Activated naive CD8-positive, alpha-beta T cell (primary cell): Measurements from ENCODE around the gene BAK1.

Source experiments
- H3K27ac Mint-ChIP-seq: one replicate; pipeline ENCODE4 v1.8.0; 2021; ENCODE audit warnings: mixed read lengths
- H3K27me3 Mint-ChIP-seq: one replicate; pipeline ENCODE4 v1.8.0; 2021; ENCODE audit warnings: mixed read lengths
- H3K36me3 Mint-ChIP-seq: one replicate; pipeline ENCODE4 v1.8.0; 2021; ENCODE audit warnings: mixed read lengths
- H3K4me1 Mint-ChIP-seq: one replicate; pipeline ENCODE4 v1.8.0; 2021; ENCODE audit warnings: low read depth, mixed read lengths
- H3K4me3 Mint-ChIP-seq: one replicate; pipeline ENCODE4 v1.8.0; 2021; ENCODE audit warnings: mild to moderate bottlenecking, mixed read lengths
- H3K9me3 Mint-ChIP-seq: one replicate; pipeline ENCODE4 v1.8.0; 2021; ENCODE audit warnings: low read depth, mixed read lengths

Gene BAK1

DNA sequence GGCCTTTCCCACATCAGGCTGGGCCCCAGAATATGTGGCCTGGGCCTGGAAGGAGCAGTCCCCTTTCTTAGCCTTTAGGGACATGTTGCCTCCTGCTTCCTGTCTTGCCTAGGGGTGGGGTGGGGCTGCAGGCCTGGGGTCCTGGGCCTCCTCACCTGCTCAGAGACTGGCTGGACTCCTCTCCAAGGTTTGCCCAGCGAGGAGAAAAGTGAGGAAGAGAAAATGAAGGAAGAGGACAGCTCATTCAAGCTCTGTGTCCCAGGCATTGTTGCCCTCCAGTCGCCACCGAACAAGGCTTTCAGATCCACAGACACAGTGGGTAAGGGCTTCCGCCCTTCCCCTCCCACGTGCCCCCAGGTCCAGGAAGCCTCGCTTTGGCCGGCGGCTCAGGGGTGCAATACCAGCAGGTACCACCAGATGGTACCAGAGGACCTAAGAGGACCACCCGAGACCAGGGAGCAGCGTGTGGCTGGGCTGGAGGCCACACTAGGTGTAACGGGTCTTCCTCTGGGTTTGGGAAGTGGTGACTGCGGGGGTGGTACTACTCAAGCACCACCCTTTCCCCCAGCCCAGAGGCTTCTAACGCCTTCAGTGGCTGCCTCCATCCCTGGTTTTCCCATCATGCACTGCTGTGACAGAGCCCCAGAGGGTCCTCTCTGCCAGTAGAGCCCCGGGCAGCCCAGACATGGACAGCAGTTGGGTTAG is 5.5 kb upstream of the BAK1 start:
- H3K27ac Mint-ChIP-seq, result peak overlapping the region; percentile 93
- no peaks in the 10 kb centered on the region for H3K9me3 Mint-ChIP-seq
- no peaks in the 10 kb centered on the region for H3K27me3 Mint-ChIP-seq
- H3K36me3 Mint-ChIP-seq, result no peaks in the 10 kb centered on the region
- H3K4me1 Mint-ChIP-seq, result peaks cover 16% of the 10 kb centered on the region
- H3K4me3 Mint-ChIP-seq, result peak overlapping the region; percentile 46

DNA sequence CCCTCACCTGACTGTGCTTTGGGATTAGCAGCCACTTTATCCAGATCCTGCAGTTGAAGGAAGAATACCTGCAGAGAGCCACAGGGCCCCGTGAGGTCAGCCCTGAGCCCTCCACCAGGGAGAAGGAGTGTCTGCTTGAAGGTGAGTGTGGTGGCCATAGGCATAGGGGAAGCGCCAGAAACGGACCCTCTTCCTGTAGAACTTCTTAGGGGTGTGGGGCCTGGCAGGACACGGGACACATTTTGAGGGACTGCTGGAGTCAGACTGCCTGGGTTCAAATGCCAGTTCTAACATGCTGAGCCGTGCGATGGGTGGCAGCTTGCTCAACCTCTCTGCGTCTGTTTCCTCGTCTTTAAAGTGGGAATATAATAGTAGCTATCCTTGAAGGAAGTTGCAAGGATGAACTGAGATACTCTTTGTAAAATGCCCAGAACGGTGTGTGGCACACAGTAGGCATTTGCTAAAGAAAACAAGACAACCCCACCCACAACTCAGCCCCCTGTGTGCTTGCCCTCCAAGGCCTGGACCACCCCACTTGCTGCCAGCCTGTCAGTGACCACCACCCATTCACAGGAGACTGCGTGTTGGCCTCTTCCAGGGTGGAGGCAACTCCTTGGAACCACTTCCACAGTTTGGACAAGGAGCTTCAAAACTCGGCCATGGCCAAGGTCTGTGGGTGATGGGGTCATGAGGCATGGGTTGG is 4.8 kb upstream of the BAK1 start:
- Mint-ChIP-seq H3K27me3 (no peaks in the 10 kb centered on the region), H3K27ac (peak overlapping the region; percentile 93), H3K4me1 (peaks cover 21% of the 10 kb centered on the region), H3K4me3 (no peak overlapping the region), H3K9me3 (no peaks in the 10 kb centered on the region), H3K36me3 (no peaks in the 10 kb centered on the region)

- no peak overlapping the region for H3K27ac Mint-ChIP-seq
- no peaks in the 10 kb centered on the region for H3K9me3 Mint-ChIP-seq
- peaks cover 22% of the 10 kb centered on the region for H3K4me1 Mint-ChIP-seq
- H3K4me3 Mint-ChIP-seq, result no peak overlapping the region
- no peaks in the 10 kb centered on the region for H3K36me3 Mint-ChIP-seq
- H3K27me3 Mint-ChIP-seq, result no peaks in the 10 kb centered on the region
Observed at GRCh38 chr6:33583591-33584155, 3.6 kb upstream of the BAK1 start.

DNA sequence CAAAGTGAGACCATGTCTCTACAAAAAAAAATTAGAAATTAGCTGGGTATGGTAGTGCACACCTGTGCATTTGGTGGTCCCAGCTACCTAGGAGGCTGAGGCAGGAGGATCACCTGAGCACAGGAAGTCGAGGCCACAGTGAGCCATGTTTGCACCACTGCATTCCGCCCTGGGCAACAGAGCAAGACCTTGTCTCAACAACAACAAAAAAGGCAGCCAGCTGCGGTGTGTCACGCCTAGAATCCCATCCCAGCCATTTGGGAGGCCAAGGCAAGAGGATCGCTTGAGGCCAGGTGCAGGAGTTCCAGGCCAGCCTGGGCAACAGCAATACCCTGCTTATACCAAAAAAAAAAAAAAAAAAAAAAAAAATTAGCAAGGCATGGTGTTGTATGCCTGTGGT is 1.1 kb upstream of the BAK1 start:
- Mint-ChIP-seq H3K9me3 (no peaks in the 10 kb centered on the region), H3K4me1 (peaks cover 34% of the 10 kb centered on the region), H3K4me3 (no peak overlapping the region), H3K36me3 (peaks cover 2% of the 10 kb centered on the region), H3K27ac (no peak overlapping the region), H3K27me3 (no peaks in the 10 kb centered on the region)

DNA sequence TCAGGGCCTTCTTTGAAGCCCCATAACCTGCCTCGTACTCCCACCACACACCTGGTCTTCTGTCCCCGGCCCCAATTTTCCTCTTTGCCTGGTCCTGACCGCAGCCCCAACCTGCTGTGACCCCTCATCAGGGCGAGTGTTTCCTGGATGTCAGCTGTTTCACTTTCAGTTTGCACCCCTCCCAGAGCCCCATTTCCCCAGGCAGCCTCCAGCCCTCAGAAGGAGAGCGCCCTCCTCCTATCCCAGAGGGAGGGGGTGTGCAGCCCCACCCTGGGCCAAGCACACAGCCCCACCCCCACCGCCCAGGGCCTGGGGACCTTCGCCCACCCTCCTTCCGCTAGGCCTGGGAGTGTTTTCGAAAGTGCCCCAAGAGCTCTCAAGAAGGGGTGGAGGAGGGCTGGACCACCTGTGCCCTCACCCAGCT is 1.5 kb downstream of the BAK1 start:
- Mint-ChIP-seq H3K36me3 (peaks cover 2% of the 10 kb centered on the region), H3K4me3 (peak overlapping the region; percentile 95), H3K4me1 (peaks cover 19% of the 10 kb centered on the region), H3K9me3 (no peaks in the 10 kb centered on the region), H3K27ac (peak overlapping the region; percentile 96), H3K27me3 (no peaks in the 10 kb centered on the region)

- Mint-ChIP-seq H3K4me3 (peak overlapping the region; percentile 95), H3K4me1 (peaks cover 19% of the 10 kb centered on the region), H3K27ac (peak overlapping the region; percentile 96), H3K36me3 (peaks cover 2% of the 10 kb centered on the region), H3K9me3 (no peaks in the 10 kb centered on the region), H3K27me3 (no peaks in the 10 kb centered on the region)
Observed at GRCh38 chr6:33578164-33578563, 1.9 kb downstream of the BAK1 start.

GRCh38 chr6:33577718-33578117 is 2.4 kb downstream of the BAK1 start:
- Mint-ChIP-seq H3K4me1 (peaks cover 19% of the 10 kb centered on the region), H3K4me3 (peak overlapping the region; percentile 95), H3K9me3 (no peaks in the 10 kb centered on the region), H3K36me3 (peaks cover 2% of the 10 kb centered on the region), H3K27ac (peak overlapping the region; percentile 96), H3K27me3 (no peaks in the 10 kb centered on the region)

GRCh38 chr6:33577106-33577535 is 3.0 kb downstream of the BAK1 start:
- no peaks in the 10 kb centered on the region for H3K9me3 Mint-ChIP-seq
- peak overlapping the region; percentile 68 for H3K4me3 Mint-ChIP-seq
- H3K4me1 Mint-ChIP-seq, result peaks cover 22% of the 10 kb centered on the region
- H3K27me3 Mint-ChIP-seq, result no peaks in the 10 kb centered on the region
- H3K36me3 Mint-ChIP-seq, result peaks cover 2% of the 10 kb centered on the region
- peak overlapping the region; percentile 96 for H3K27ac Mint-ChIP-seq

DNA sequence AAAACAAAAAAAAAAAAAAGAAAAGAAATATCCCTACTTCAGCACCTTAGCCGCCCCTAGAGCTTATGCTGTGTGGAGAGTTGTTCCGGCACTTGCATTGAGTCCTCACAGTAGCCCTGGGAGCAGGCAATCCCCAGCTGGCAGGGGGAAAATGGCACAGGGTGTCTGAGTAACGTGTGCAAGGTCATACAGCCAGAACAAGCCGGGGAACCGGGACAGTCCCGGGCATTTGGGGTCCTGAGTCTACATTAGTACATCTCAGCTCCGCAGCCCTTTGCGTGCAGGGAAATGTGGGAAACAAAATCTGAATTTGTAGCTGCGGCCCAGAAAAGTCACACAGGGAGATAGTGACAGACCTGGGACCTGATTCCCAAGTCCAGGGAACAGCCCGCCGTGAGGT is 3.4 kb downstream of the BAK1 start:
- Mint-ChIP-seq H3K27me3 (no peaks in the 10 kb centered on the region), H3K9me3 (no peaks in the 10 kb centered on the region), H3K4me3 (peak overlapping the region; percentile 17), H3K27ac (peak overlapping the region; percentile 80), H3K4me1 (peaks cover 27% of the 10 kb centered on the region), H3K36me3 (peaks cover 2% of the 10 kb centered on the region)

- Mint-ChIP-seq H3K9me3 (no peaks in the 10 kb centered on the region), H3K27me3 (no peaks in the 10 kb centered on the region), H3K27ac (peak overlapping the region; percentile 50), H3K36me3 (peaks cover 2% of the 10 kb centered on the region), H3K4me1 (peaks cover 36% of the 10 kb centered on the region), H3K4me3 (no peak overlapping the region)
Observed at GRCh38 chr6:33575211-33575610, 4.9 kb downstream of the BAK1 start.

- Mint-ChIP-seq H3K4me1 (peaks cover 32% of the 10 kb centered on the region), H3K27ac (peak overlapping the region; percentile 100), H3K27me3 (no peaks in the 10 kb centered on the region), H3K4me3 (peak overlapping the region; percentile 91), H3K36me3 (no peaks in the 10 kb centered on the region), H3K9me3 (no peaks in the 10 kb centered on the region)
Observed at GRCh38 chr6:33571637-33572316, 8.3 kb downstream of the BAK1 start.

DNA sequence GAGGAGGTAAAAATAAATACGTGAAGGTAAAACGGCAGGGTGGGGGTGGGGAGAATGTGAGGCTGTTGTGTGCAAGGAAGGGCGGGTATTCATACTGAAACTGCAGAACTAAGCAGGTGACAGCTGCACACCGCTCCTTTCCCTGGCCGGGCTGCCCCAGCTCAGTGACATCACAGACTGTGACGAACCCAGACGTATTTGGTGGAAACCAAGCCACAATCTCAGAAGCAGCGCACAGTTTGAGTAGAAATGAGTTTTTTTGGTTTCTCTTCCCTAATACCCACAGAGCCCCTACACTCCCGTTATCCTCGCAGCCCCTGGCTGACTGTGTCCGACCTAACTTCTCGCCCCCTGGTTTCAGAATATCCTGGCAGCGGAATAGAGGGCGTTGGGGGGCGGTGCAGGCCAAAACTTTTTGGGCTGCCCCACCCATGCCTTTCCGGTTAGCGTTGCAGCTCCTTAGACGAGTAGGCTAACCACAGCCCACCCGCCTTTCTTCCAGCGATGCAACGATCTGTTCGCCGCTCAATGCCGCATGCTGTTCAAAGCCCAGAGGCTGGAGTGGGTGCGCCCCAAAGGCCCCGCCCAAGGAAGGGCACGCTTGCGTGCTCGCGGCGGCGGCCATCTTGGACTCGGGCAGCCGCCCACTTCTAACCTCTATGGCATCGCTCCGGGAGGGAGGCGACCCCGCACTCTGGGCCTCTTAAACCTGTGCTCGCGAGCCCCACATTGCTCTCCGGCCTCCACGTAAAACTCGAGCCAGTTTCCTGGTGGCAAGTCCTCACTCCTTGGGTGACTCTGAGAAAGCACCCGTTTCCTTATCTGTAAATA is 9.1 kb downstream of the BAK1 start:
- Mint-ChIP-seq H3K9me3 (no peaks in the 10 kb centered on the region), H3K4me1 (peaks cover 32% of the 10 kb centered on the region), H3K27ac (peak overlapping the region; percentile 100), H3K36me3 (no peaks in the 10 kb centered on the region), H3K27me3 (no peaks in the 10 kb centered on the region), H3K4me3 (peak overlapping the region; percentile 91)

DNA sequence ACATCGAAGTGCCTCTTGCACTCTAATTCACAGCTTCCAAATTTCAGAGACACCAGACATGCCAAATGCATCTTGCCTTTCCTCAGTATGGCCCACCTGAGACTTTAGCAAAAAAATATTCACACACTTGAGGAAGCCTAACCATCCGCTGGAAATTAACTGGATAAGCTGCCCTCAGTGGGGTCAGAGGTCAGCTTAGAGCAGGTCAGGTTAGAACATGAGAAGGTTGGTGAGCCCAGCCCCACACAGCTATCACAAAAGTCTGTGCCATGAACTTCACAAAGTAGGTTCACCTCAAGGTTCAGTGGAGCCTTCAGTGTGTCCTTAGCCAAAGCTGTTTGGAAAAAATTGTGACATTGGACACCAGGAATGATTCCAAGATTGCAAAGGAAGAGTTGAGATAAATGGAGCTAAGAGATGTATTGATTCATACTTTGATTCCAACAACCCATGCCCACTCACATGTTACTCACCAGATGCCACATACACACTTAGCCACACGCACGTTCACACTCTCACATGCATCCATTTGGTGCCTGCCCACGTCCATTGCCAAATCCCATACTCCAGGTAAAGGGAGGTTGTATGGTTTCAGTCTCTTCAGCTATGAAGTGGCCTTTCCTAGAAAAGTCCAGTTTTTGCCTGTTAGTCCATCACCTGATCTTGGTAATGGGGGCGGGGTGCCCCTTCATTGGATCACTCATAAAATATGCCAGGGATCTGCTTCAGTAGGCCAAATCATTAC is 11.1 kb downstream of the BAK1 start:
- Mint-ChIP-seq H3K9me3 (no peaks in the 10 kb centered on the region), H3K36me3 (no peaks in the 10 kb centered on the region), H3K27ac (peak overlapping the region; percentile 50), H3K27me3 (no peaks in the 10 kb centered on the region), H3K4me1 (peaks cover 31% of the 10 kb centered on the region), H3K4me3 (peak overlapping the region; percentile 42)

- Mint-ChIP-seq H3K9me3 (no peaks in the 10 kb centered on the region), H3K4me3 (no peak overlapping the region), H3K36me3 (no peaks in the 10 kb centered on the region), H3K27me3 (no peaks in the 10 kb centered on the region), H3K27ac (no peak overlapping the region), H3K4me1 (peaks cover 31% of the 10 kb centered on the region)
Observed at GRCh38 chr6:33567836-33568235, 12.2 kb downstream of the BAK1 start.
